ENCODE measurements around the gene MARCHF5. TPM values are rescaled to one million over a fixed set of nuclear protein-coding genes. Genes with fewer than 3 reads are reported as not detected.
"Not testable (repeated sequence)": the region's sequence is repeated elsewhere in the genome, so short reads cannot be mapped to it uniquely, and the experiment has no call there.

MARCHF5 gene
- total and polyA plus RNA-seq, 2 of the 8 experiments (the other 6 are each of a cell fraction or from before 2014, with no cell fraction given), result 8.7 to 26.8 TPM

DNA sequence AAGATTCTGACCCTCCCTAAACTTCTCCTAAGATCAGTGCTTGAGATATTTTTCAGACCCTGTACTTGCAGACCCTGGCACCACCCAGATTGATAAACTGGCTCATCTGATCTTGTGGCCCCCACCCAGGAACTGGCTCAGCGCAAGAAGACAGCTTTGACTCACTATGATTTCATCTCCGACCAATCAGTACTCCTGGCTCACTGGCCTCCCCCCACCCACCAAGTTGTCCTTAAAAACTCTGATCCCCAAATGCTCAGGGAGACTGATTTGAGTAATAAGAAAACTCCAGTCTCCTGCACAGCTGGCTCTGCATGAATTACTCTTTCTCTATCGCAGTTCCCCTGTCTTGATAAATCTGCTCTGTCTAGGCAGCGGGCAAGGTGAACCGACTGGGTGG lies 111.3 kb downstream of the MARCHF5 start:
- H3K9ac ChIP-seq (replicated peaks in 1 of 4; ENCODE audit: extremely low read depth in 1 of 4, low read depth in 3 of 4, low read length in 3 of 4); H3K4me3 ChIP-seq (ENCODE audit: extremely low read depth in 1 of 4, insufficient read depth in 2 of 4, low read depth in 3 of 4, low read length in 4 of 4); DNase-seq (ENCODE audit: low read depth in 1 of 2, low spot score in 2 of 2); H3K23ac ChIP-seq (ENCODE audit: insufficient read length); H2BK12ac ChIP-seq (ENCODE audit: low read depth, low read length); H3K23me2 ChIP-seq (ENCODE audit: low read depth, low read length); POLR2A ChIA-PET (ENCODE audit: partially characterized antibody); H4K20me1 ChIP-seq (replicated peaks in 1 of 2; ENCODE audit: control insufficient read depth in 1 of 2, insufficient read depth in 2 of 2, low read length in 2 of 2); H2AFZ ChIP-seq (ENCODE audit: low read length); H2BK20ac ChIP-seq (ENCODE audit: low read length); H3K27me3 ChIP-seq (replicated peaks in 1 of 4; ENCODE audit: control insufficient read depth in 3 of 4, extremely low read depth in 1 of 4, insufficient read depth in 3 of 4, low read length in 3 of 4); H4K8ac ChIP-seq (ENCODE audit: extremely low read depth, insufficient read depth, low read length); H3K18ac ChIP-seq (ENCODE audit: extremely low read depth, low read length); H2BK120ac ChIP-seq (replicated peaks; ENCODE audit: low read depth, low read length); H3K4me2 ChIP-seq (ENCODE audit: insufficient read depth in 1 of 2, low read depth in 2 of 2, low read length in 2 of 2); H2AK5ac ChIP-seq (ENCODE audit: low read depth, low read length); H3K4ac ChIP-seq (replicated peaks; ENCODE audit: insufficient read length, low read depth, low read length); H3K9me3 ChIP-seq (ENCODE audit: insufficient read depth in 2 of 2, low read depth in 1 of 2, low read length in 1 of 2); H3K4me1 ChIP-seq (replicated peaks in 1 of 4; ENCODE audit: control insufficient read depth in 3 of 4, insufficient read depth in 4 of 4, low read length in 3 of 4); H4K5ac ChIP-seq (ENCODE audit: insufficient read length, low read depth, low read length); H3K79me2 ChIP-seq (ENCODE audit: control insufficient read depth in 1 of 2, insufficient read depth in 2 of 2, low read length in 2 of 2); H4K91ac ChIP-seq (replicated peaks; ENCODE audit: insufficient read length, low read length); H3K27ac ChIP-seq (ENCODE audit: low read depth, low read length); H3K36me3 ChIP-seq (ENCODE audit: control insufficient read depth in 2 of 4, insufficient read depth in 4 of 4, low read length in 3 of 4); H3K14ac ChIP-seq (ENCODE audit: insufficient read length); H3K79me1 ChIP-seq (ENCODE audit: low read depth, low read length); FAIRE-seq; H2BK5ac ChIP-seq (ENCODE audit: low read depth, low read length); H3K56ac ChIP-seq (replicated peaks; ENCODE audit: insufficient read length, low read depth, low read length); H2BK15ac ChIP-seq (ENCODE audit: low read length): not testable (repeated sequence)
- CTCF ChIA-PET (ENCODE audit: partially characterized antibody), result interaction anchor here (0.6 kb wide), 1 partner anchor 92 kb away, joined by 3 read pairs; no protein-coding TSS in a partner anchor
- 96% methylated on average over 5 of the region's 5 CpGs; no CpG with 5 or more reads in 1 of the 2 experiments for WGBS, 2 experiments (ENCODE audit: extremely low coverage in 1 of 2, insufficient coverage in 1 of 2, insufficient read length in 1 of 2, insufficient replicate concordance in 2 of 2, low coverage in 1 of 2, low lambda C conversion rate in 2 of 2, missing lambda C conversion rate in 1 of 2)

Small RNA genes lying within 50 kb of the gene (small RNA-seq; reads per million reads assigned to genes)
- not detected for gene RF00019 (ENCODE audit: insufficient read depth)
- gene RNY3P12 (ENCODE audit: insufficient read depth), result not detected

Other genes starting within 250 kb of the MARCHF5 start
- 1.7 and 1.9 TPM in 2 replicates for gene CPEB3, start 89 bp upstream of the MARCHF5 start, total RNA-seq (2021; fragmentation: NEBNext Ultra II Directional; extraction: Animal tissue kit (Norgen Biotek cat#: 25700))
- 0.39 and 0.53 TPM in 2 replicates for gene CPEB3, start 89 bp upstream of the MARCHF5 start, polyA plus RNA-seq (2011; rRNA removed)

All from H1 (cell line).